ENCODE data around the gene ZAR1L.

Gene ZAR1L

GRCh38 chr13:32267836-32268439 lies 47.2 kb downstream of the ZAR1L start:
- no peak for TF ChIP-seq POLR2AphosphoS5 (IDR thresholded peaks at IDR 0.05; ENCODE audit: low read depth)
- TF ChIP-seq CTCF (IDR thresholded peaks at IDR 0.05; ENCODE audit: insufficient read depth, low read length), result no peak
- no peak for TF ChIP-seq REST (IDR thresholded peaks at IDR 0.05; ENCODE audit: insufficient replicate concordance, low read depth)
- no peak for TF ChIP-seq SPI1 (IDR thresholded peaks at IDR 0.05; ENCODE audit: borderline replicate concordance, low read depth)
- TF ChIP-seq GABPA (IDR thresholded peaks at IDR 0.05; ENCODE audit: low read depth), result no peak
- no peak for DNase-seq (ENCODE audit: low read depth in 1 of 2, low spot score in 1 of 2)
- Histone ChIP-seq H3K4me3 (replicated peaks; ENCODE audit: insufficient read depth, low read length) (no peak overlapping the region), H3K27me3 (ENCODE audit: insufficient read depth, poor library complexity, severe bottlenecking) (no peaks in the 10 kb centered on the region), H3K27ac (replicated peaks) (no peak overlapping the region)

- H3K27me3 ChIP-seq (ENCODE audit: insufficient read depth, poor library complexity, severe bottlenecking), result no peaks in the 10 kb centered on the region
- DNase-seq (ENCODE audit: low read depth in 1 of 2, low spot score in 1 of 2), result no peak
- no peak for TF ChIP-seq GABPA (IDR thresholded peaks at IDR 0.05; ENCODE audit: low read depth)
- no peak for TF ChIP-seq CTCF (IDR thresholded peaks at IDR 0.05; ENCODE audit: insufficient read depth, low read length)
- no peak for TF ChIP-seq REST (IDR thresholded peaks at IDR 0.05; ENCODE audit: insufficient replicate concordance, low read depth)
- no peak for TF ChIP-seq POLR2AphosphoS5 (IDR thresholded peaks at IDR 0.05; ENCODE audit: low read depth)
- no peak for TF ChIP-seq SPI1 (IDR thresholded peaks at IDR 0.05; ENCODE audit: borderline replicate concordance, low read depth)
- no peak overlapping the region for H3K4me3 ChIP-seq (replicated peaks; ENCODE audit: insufficient read depth, low read length)
- H3K27ac ChIP-seq (replicated peaks), result no peak overlapping the region
Observed at GRCh38 chr13:32266130-32266529, 49.0 kb downstream of the ZAR1L start.

- no peak overlapping the region for H3K4me3 ChIP-seq (replicated peaks; ENCODE audit: insufficient read depth, low read length)
- no peak overlapping the region for H3K27ac ChIP-seq (replicated peaks)
- no peaks in the 10 kb centered on the region for H3K27me3 ChIP-seq (ENCODE audit: insufficient read depth, poor library complexity, severe bottlenecking)
- DNase-seq (ENCODE audit: low read depth in 1 of 2, low spot score in 1 of 2), result no peak
- no peak for TF ChIP-seq POLR2AphosphoS5 (IDR thresholded peaks at IDR 0.05; ENCODE audit: low read depth)
- no peak for TF ChIP-seq GABPA (IDR thresholded peaks at IDR 0.05; ENCODE audit: low read depth)
- TF ChIP-seq CTCF (IDR thresholded peaks at IDR 0.05; ENCODE audit: insufficient read depth, low read length), result no peak
- no peak for TF ChIP-seq REST (IDR thresholded peaks at IDR 0.05; ENCODE audit: insufficient replicate concordance, low read depth)
- no peak for TF ChIP-seq SPI1 (IDR thresholded peaks at IDR 0.05; ENCODE audit: borderline replicate concordance, low read depth)
Observed at GRCh38 chr13:32265726-32266125, 49.4 kb downstream of the ZAR1L start.

All from HL-60 (cell line).